Smooth muscle cell (in vitro differentiated cells): ENCODE data around the gene SLC7A10. TPM values are rescaled to one million over a fixed set of nuclear protein-coding genes. Genes with fewer than 3 reads are reported as not detected.

Experiments used
- DNase-seq: peaks from one replicate; lab custom pipeline; 2025; ENCODE audit not compliant: unreplicated experiment; lab: John Stamatoyannopoulos, UW
- H2AFZ ChIP-seq: fragments of 200-600 bp; sonication (generic); 2 replicates; pipeline ENCODE4 v1.6.0; 2016; ENCODE audit warnings: antibody characterized with exemption, low read depth, mild to moderate bottlenecking
- H3F3A ChIP-seq: fragments of 200-600 bp; sonication (generic); 2 replicates; pipeline ENCODE4 v1.6.0; 2017; ENCODE audit warnings: antibody characterized with exemption, low read depth
- H3K27ac ChIP-seq: fragments of 200-600 bp; sonication (generic); 2 replicates; pipeline ENCODE4 v1.5.1; 2016; ENCODE audit warnings: low read depth, mild to moderate bottlenecking
- H3K27me3 ChIP-seq: fragments of 200-600 bp; sonication (generic); 2 replicates; pipeline ENCODE4 v1.6.1; 2016; ENCODE audit warnings: low read depth, mild to moderate bottlenecking
- H3K36me3 ChIP-seq: fragments of 200-600 bp; sonication (generic); 2 replicates; pipeline ENCODE4 v1.5.1; 2016; ENCODE audit warnings: low read depth
- H3K4me1 ChIP-seq: fragments of 200-600 bp; sonication (generic); 2 replicates; pipeline ENCODE4 v1.5.1; 2016; ENCODE audit warnings: low read depth
- H3K4me2 ChIP-seq: fragments of 200-600 bp; sonication (generic); 2 replicates; pipeline ENCODE4 v1.6.0; 2016; ENCODE audit warnings: mild to moderate bottlenecking
- H3K4me3 ChIP-seq: fragments of 200-600 bp; sonication (generic); 2 replicates; pipeline ENCODE4 v1.5.1; 2016; ENCODE audit warnings: mild to moderate bottlenecking
- H3K79me2 ChIP-seq: fragments of 200-600 bp; sonication (generic); 2 replicates; pipeline ENCODE4 v1.6.0; 2016; ENCODE audit warnings: low read depth, mild to moderate bottlenecking
- H3K9ac ChIP-seq: fragments of 200-600 bp; sonication (generic); 2 replicates; pipeline ENCODE4 v1.6.0; 2016; ENCODE audit warnings: low read depth
- H3K9me3 ChIP-seq: fragments of 200-600 bp; sonication (generic); replicated peaks from 2 replicates; pipeline ENCODE4 v1.5.1; 2016; ENCODE audit warnings: low read depth
- H4K20me1 ChIP-seq: fragments of 200-600 bp; sonication (generic); 2 replicates; pipeline ENCODE4 v1.6.0; 2016; ENCODE audit warnings: low read depth
- WGBS: methylation state at CpG from one replicate; pipeline ENCODE4 v1.1.7; 2016; ENCODE audit warnings: low lambda C conversion rate; 5-methylcytosine and 5-hydroxymethylcytosine counted together
- polyA plus RNA-seq: library from polyadenylated mRNA; unstranded; fragments of >200 nt; fragmentation: Nextera tagmentation; extraction: Ambion mirVana; gene quantifications from 2 replicates; pipeline ENCODE4 v1.2.1, GENCODE V29; 2016
- total RNA-seq: library from RNA; depleted of rRNA; stranded (reverse); fragments of >200 nt; gene quantifications from 2 replicates; pipeline ENCODE4 v1.2.3, GENCODE V29; 2014
- TF ChIP-seq, protein P1 (sequence below): fragments of 200-600 bp; sonication (generic); IDR thresholded peaks from 2 replicates; pipeline ENCODE4 v1.5.1; 2017; ENCODE audit warnings: borderline replicate concordance, mild to moderate bottlenecking, antibody characterized with exemption; ENCODE audit not compliant: insufficient read depth, poor library complexity, severe bottlenecking

SLC7A10 gene
- total and polyA plus RNA-seq, 2 experiments from 2014 or later: 0.51 TPM; not detected in 1

DNA sequence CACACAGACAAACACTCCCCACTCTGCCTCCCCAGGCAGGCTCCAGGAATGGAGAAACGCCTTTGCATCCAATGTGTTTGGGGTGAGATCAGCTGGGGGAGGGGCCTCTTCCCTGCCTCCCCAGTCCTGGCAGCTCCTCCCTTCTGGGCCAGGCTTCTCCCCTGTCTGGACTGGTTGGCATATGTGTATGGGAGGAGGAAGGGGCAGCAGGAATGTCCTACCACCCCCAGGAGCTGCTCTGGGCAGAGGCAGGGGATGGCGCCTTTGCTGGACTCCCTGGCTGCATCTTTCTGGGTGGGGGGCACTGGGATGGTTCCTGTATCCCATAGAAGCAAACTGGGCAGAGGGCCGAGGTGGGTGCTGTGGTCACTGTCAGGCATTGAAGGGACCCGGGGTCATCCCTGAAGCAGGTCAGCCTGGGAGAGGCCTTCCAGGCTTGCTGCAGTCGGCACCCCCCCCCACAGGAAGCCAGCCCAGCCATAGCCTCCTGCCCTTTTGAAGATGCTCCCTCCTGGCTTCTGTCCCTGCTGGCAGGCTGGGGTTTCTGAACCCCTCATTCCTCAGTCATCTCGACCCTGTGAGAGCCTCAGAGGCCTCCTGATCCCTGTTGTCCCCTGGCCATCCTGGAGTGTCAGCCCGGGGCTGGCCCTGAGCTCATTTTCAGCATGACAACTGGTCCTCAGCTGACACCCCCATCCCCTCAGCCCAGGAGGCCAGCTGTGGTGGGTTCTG is 21.2 kb upstream of the SLC7A10 start:
- H3K9me3 ChIP-seq: no peaks in the 10 kb centered on the region
- H3K4me3 ChIP-seq: no peak overlapping the region
- H3K27ac ChIP-seq: no peak overlapping the region
- H2AFZ ChIP-seq: no peak overlapping the region
- H3K4me1 ChIP-seq: no peaks in the 10 kb centered on the region
- H3K36me3 ChIP-seq: no peaks in the 10 kb centered on the region
- 91% methylated on average over 7 of the region's 7 CpGs for WGBS
- H3F3A ChIP-seq: no peaks in the 10 kb centered on the region
- DNase-seq: no peak
- no peaks in the 10 kb centered on the region for H3K27me3 ChIP-seq
- H3K4me2 ChIP-seq: no peak overlapping the region
- no peak overlapping the region for H3K9ac ChIP-seq
- no peaks in the 10 kb centered on the region for H4K20me1 ChIP-seq
- H3K79me2 ChIP-seq: no peaks in the 10 kb centered on the region
- TF ChIP-seq, protein P1, sequence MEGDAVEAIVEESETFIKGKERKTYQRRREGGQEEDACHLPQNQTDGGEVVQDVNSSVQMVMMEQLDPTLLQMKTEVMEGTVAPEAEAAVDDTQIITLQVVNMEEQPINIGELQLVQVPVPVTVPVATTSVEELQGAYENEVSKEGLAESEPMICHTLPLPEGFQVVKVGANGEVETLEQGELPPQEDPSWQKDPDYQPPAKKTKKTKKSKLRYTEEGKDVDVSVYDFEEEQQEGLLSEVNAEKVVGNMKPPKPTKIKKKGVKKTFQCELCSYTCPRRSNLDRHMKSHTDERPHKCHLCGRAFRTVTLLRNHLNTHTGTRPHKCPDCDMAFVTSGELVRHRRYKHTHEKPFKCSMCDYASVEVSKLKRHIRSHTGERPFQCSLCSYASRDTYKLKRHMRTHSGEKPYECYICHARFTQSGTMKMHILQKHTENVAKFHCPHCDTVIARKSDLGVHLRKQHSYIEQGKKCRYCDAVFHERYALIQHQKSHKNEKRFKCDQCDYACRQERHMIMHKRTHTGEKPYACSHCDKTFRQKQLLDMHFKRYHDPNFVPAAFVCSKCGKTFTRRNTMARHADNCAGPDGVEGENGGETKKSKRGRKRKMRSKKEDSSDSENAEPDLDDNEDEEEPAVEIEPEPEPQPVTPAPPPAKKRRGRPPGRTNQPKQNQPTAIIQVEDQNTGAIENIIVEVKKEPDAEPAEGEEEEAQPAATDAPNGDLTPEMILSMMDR: no peak

DNA sequence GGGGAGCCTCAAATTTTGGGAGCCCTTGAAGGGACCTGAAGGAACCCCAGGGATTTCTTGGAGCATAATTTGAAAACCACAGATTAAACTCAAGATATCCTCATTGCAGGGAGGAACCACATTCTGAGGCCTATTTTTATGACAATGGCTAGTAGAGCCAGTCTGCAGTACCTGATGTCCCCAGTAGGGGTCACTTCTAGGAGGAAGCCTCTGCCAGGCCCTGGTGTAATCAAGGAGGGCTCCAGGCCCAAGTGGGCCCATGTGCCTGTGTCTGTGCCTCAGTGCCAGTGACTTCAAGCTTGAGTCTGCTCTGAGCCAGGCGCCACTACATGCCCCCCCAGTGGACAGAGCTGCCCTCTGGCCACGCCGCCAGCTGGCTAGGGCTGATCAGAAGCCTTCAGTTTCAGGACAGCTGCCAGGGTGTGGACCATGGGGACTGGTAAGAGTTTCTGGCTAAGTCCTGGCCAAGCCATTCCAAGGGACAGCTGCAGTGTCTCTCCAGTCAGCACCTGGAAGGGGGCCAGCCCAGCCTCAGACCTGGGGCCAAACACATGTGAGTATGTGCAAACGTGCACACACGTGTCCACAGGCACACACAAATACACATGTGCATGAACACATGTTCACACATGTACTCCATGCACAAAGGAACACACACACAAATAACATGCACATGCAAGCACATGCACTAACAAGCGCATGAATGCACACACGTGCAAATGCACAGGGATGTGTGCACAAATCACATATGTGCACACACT is 20.5 kb upstream of the SLC7A10 start:
- Histone ChIP-seq H4K20me1 (no peaks in the 10 kb centered on the region), H2AFZ (no peak overlapping the region)
- DNase-seq: no peak

DNA sequence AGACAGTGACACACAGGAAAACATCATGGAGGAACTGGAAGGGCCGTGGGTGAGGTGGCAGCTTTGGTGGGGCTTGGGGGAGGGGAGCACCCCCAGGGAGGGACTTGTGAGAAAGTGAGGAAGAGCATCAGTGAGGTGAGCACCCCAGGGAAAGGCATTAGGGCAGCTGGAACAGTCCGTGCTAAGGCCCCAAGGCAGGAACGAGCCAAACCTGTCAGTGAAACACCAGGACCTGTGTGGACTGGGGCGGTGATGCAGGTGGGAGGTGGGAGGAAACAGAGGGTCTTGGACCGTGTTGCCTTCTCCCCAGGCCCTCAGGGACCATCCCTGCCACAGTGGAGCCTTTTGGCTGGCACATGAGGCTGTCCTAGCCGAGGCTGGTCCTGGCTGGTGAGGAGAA is 17.3 kb upstream of the SLC7A10 start:
- TF ChIP-seq, protein P1: no peak
- Histone ChIP-seq H3K79me2 (no peaks in the 10 kb centered on the region), H3K4me1 (no peaks in the 10 kb centered on the region), H3K4me3 (no peak overlapping the region), H3K27me3 (no peaks in the 10 kb centered on the region), H4K20me1 (no peaks in the 10 kb centered on the region), H3F3A (no peaks in the 10 kb centered on the region), H3K36me3 (no peaks in the 10 kb centered on the region), H3K4me2 (no peak overlapping the region), H3K9me3 (no peaks in the 10 kb centered on the region), H3K9ac (no peak overlapping the region), H2AFZ (no peak overlapping the region), H3K27ac (no peak overlapping the region)
- WGBS: 84% methylated on average over 6 of the region's 6 CpGs
- DNase-seq: no peak

More for the DNA sequence above, 20.5 kb upstream of the SLC7A10 start:
- H3K9ac ChIP-seq: no peak overlapping the region
- H3K4me2 ChIP-seq: no peak overlapping the region
- H3K9me3 ChIP-seq: no peaks in the 10 kb centered on the region
- TF ChIP-seq, protein P1: peak; percentile 52
- no peak overlapping the region for H3K27ac ChIP-seq
- no peaks in the 10 kb centered on the region for H3K79me2 ChIP-seq
- H3K4me1 ChIP-seq: no peaks in the 10 kb centered on the region
- H3K27me3 ChIP-seq: no peaks in the 10 kb centered on the region
- 86% methylated on average over 7 of the region's 7 CpGs for WGBS
- no peaks in the 10 kb centered on the region for H3K36me3 ChIP-seq
- H3K4me3 ChIP-seq: no peak overlapping the region
- H3F3A ChIP-seq: no peaks in the 10 kb centered on the region
